ENCODE measurements around the gene GOLGA2. TPM values are rescaled to one million over a fixed set of nuclear protein-coding genes. Genes with fewer than 3 reads are reported as not detected.
A peak's percentile ranks its signal among the peaks of the same experiment; 100 is the strongest.
"Not testable (repeated sequence)": the region's sequence is repeated elsewhere in the genome, so short reads cannot be mapped to it uniquely, and the experiment has no call there.

The GOLGA2 gene
- polyA plus RNA-seq, 1 donor: 88.0 TPM

DNA sequence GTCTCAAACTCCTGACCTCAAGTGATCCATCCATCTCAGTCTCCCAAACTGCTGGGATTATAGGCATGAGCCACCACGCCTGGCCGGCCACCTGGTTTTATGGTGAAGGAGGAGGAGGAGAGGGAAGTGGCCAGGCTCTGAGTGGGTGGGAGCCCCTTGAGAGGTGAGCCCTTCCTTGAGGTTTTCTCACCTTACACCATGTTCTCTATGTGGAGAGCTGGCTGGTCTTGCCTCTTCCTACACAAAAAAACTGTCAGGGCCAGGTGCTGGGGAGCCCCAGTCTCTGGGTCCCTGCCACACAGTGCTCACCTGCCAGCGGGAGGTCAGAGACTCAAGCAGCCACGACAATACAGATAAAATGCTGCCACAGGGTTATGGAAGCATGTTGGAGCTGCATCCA, 18.3 kb upstream of the GOLGA2 start:
- no peaks in the 10 kb centered on the region for H3K27me3 ChIP-seq (ENCODE audit: control insufficient read depth, insufficient read depth, low read length)
- no peak overlapping the region for H3K27ac ChIP-seq (ENCODE audit: low read length)
- no CpG with 5 or more reads among the region's 4 CpGs for WGBS (ENCODE audit: insufficient coverage, low lambda C conversion rate)

DNA sequence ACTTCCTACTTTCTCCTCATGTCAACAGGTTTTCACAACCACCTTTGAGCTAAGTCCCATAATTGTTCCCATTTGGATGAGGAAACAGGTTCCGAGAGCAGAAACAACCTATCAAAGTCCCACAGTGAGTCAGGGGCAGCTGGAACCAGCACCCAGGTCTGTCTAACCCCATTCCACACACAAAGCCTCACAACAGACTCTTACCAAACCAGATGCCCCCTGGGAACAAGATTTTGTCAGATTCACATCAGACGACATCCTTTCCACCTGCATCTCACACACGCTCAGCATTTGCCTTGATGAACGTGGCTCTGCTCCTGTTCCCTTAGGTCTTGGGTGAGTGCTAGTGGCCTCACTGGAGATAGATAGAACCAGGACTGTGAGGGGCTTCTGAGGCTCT, 17.3 kb upstream of the GOLGA2 start:
- Histone ChIP-seq H3K36me3 (ENCODE audit: control insufficient read depth, insufficient read depth, low read length) (peaks cover 7% of the 10 kb centered on the region), H3K27ac (ENCODE audit: low read length) (no peak overlapping the region), H3K4me3 (ENCODE audit: low read length) (no peak overlapping the region), H3K27me3 (ENCODE audit: control insufficient read depth, insufficient read depth, low read length) (no peaks in the 10 kb centered on the region), H3K4me1 (ENCODE audit: control insufficient read depth, insufficient read depth, low read length) (peaks cover 25% of the 10 kb centered on the region), H3K9me3 (ENCODE audit: control insufficient read depth, low read depth, low read length) (peaks cover 2% of the 10 kb centered on the region)
- no peak for DNase-seq
- WGBS (ENCODE audit: insufficient coverage, low lambda C conversion rate): 60% methylated on average over 1 of the region's 4 CpGs

More for the DNA sequence above, 18.3 kb upstream of the GOLGA2 start:
- Histone ChIP-seq H3K4me1 (ENCODE audit: control insufficient read depth, insufficient read depth, low read length) (peaks cover 25% of the 10 kb centered on the region), H3K9me3 (ENCODE audit: control insufficient read depth, low read depth, low read length) (peaks cover 2% of the 10 kb centered on the region), H3K4me3 (ENCODE audit: low read length) (no peak overlapping the region), H3K36me3 (ENCODE audit: control insufficient read depth, insufficient read depth, low read length) (no peaks in the 10 kb centered on the region)
- DNase-seq: no peak

DNA sequence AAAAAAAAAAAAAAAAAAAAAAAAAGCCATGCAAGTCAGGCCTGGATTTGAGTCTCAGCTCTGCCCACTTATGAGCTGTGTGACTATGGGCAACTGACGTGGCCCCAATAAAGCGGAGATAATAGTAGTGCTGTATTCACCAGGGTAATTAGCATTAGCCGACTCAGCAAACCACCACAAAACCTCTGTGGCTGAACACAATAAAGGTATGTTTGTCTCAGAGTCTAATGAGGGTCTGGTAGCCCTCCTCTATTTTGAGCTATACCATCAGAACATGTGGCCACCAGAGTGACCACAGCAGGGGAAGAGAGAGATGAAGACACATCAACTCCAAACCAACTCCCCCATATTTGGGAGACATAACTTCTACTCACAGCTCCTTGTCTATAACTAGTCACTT, 16.2 kb upstream of the GOLGA2 start:
- peak in 1 of 2 donors; percentile 49 for DNase-seq
- Histone ChIP-seq H3K9me3 (ENCODE audit: control insufficient read depth, low read depth, low read length) (peaks cover 2% of the 10 kb centered on the region), H3K27ac (ENCODE audit: low read length) (no peak overlapping the region), H3K36me3 (ENCODE audit: control insufficient read depth, insufficient read depth, low read length) (peaks cover 12% of the 10 kb centered on the region), H3K4me1 (ENCODE audit: control insufficient read depth, insufficient read depth, low read length) (peaks cover 18% of the 10 kb centered on the region), H3K4me3 (ENCODE audit: low read length) (no peak overlapping the region), H3K27me3 (ENCODE audit: control insufficient read depth, insufficient read depth, low read length) (no peaks in the 10 kb centered on the region)
- no CpG with 5 or more reads among the region's 3 CpGs for WGBS (ENCODE audit: insufficient coverage, low lambda C conversion rate)

DNA sequence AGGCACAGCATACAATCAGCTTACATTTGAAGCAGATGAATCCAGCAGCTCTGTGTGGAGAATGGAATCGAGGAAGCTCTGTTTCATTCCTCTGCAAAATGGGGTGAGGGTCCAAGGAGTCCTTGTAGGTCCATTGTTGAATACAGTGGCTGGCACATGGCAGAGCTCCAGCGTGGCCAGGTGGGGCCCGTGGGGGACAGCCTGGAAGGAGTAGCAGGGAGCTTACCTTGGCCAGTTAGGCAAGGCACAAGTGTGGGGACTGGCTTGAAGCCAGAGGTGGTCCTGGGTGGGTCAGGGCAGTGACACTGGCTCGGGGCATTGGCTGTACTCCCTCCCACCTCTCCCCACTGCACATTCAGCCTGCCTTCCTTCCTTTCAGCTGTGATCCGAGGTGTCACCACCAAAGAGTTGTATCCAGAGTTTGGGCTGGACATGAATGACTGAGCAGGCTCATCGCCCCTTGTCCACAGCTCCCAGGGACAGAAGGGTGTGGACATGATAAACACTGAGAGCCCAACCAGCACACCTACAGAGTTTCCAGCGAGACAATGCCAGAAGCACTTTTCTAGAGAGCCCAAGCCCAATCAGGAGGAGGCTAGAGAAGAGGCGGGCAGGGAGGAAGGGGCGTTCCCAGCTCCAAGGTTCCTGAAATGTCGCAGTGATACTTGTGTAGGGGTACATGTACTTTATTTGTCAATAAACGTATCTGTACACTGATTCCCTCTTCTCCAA, 12.6 kb upstream of the GOLGA2 start:
- H3K27ac ChIP-seq (ENCODE audit: low read length): no peak overlapping the region
- H3K9me3 ChIP-seq (ENCODE audit: control insufficient read depth, low read depth, low read length): no peaks in the 10 kb centered on the region
- DNase-seq: no peak
- no peaks in the 10 kb centered on the region for H3K4me1 ChIP-seq (ENCODE audit: control insufficient read depth, insufficient read depth, low read length)
- WGBS (ENCODE audit: insufficient coverage, low lambda C conversion rate): 80% methylated on average over 1 of the region's 11 CpGs
- H3K36me3 ChIP-seq (ENCODE audit: control insufficient read depth, insufficient read depth, low read length): peaks cover 26% of the 10 kb centered on the region
- no peak overlapping the region for H3K4me3 ChIP-seq (ENCODE audit: low read length)
- no peaks in the 10 kb centered on the region for H3K27me3 ChIP-seq (ENCODE audit: control insufficient read depth, insufficient read depth, low read length)

DNA sequence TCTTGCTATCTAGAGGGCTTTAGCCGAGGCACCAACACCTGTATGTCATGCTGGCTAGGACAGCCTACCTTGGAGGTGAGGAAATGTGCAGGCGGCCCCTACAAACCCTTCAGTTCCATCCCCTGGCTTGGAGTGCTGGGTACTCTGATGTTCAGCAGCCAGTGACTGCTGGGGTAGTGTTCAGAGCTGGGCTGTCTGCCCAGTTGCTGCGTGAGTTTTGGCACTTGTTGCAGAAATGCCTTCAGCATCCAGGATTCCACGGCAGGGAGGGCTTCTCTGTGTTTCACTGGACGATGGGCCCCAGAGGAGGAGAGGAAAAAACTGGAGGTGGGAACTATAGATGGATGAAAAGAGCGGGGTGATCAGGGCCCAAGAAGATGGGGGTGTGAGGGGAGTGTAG, 10.6 kb upstream of the GOLGA2 start:
- 83% methylated on average over 1 of the region's 6 CpGs for WGBS (ENCODE audit: insufficient coverage, low lambda C conversion rate)
- Histone ChIP-seq H3K27ac (ENCODE audit: low read length) (no peak overlapping the region), H3K4me3 (ENCODE audit: low read length) (no peak overlapping the region), H3K36me3 (ENCODE audit: control insufficient read depth, insufficient read depth, low read length) (peaks cover 26% of the 10 kb centered on the region), H3K27me3 (ENCODE audit: control insufficient read depth, insufficient read depth, low read length) (no peaks in the 10 kb centered on the region), H3K4me1 (ENCODE audit: control insufficient read depth, insufficient read depth, low read length) (no peaks in the 10 kb centered on the region), H3K9me3 (ENCODE audit: control insufficient read depth, low read depth, low read length) (no peaks in the 10 kb centered on the region)
- DNase-seq: peak in 1 of 2 donors; percentile 26

DNA sequence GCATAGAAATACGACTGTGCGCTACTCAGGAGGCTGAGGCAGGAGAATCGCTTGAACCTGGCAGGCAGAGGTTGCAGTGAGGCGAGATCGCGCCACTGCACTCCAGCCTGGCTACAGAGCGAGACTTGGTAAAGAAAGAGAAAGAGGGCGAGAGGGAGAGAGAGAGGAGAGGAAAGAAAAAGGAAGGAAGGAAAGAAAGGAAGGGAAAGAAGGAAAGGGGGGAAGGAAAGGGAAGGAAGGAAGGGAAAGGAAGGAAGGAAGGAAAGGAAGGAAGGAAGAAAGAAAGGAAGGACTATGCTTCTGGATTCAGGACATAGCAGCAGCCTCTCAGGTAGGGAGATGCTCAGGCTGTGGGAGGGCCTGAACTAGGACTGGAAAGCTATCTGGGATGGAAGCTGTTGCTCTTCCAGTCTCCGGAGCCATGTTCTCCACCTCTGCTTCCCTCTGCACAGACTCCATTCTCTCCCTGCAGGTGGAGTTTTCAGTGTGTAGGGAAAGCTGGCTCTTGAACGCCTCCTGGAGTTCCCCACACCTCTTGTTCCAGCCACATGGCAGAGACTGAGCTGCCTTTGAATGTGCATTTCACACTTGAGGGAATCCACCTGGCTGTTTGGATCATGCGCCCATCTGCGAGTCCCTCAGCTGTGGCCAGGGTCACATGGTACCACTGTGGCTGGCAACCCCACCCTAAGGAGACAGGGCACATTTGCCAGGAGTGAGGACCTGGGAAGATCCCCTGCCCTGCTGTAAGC, 9.4 kb upstream of the GOLGA2 start:
- no peak for DNase-seq
- WGBS (ENCODE audit: insufficient coverage, low lambda C conversion rate): 99% methylated on average over 5 of the region's 12 CpGs
- Histone ChIP-seq H3K36me3 (ENCODE audit: control insufficient read depth, insufficient read depth, low read length) (peaks cover 26% of the 10 kb centered on the region), H3K4me3 (ENCODE audit: low read length) (no peak overlapping the region), H3K9me3 (ENCODE audit: control insufficient read depth, low read depth, low read length) (no peaks in the 10 kb centered on the region), H3K27ac (ENCODE audit: low read length) (no peak overlapping the region), H3K4me1 (ENCODE audit: control insufficient read depth, insufficient read depth, low read length) (no peaks in the 10 kb centered on the region), H3K27me3 (ENCODE audit: control insufficient read depth, insufficient read depth, low read length) (no peaks in the 10 kb centered on the region)

DNA sequence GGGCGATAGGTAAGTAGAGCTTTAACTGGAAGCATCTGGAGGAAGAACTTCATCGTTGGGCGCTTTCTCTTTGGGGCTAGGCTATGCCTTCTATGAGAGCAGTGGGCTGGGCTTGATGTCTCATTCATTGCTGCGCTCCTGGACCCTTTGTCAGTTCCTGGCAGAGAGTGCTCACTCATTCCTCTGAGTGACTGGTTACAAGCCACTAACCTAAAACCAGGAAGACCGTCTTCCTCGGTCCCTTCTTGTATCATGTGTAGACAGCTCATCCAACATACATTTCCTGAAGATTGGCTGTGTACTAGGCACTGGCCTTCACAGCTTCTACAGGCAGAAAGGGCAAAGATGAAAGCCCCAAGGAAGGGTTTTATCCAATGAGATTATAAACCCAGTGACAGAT, 6.7 kb upstream of the GOLGA2 start:
- H3K4me3 ChIP-seq (ENCODE audit: low read length): no peak overlapping the region
- no CpG with 5 or more reads among the region's 6 CpGs for WGBS (ENCODE audit: insufficient coverage, low lambda C conversion rate)
- DNase-seq: no peak

DNA sequence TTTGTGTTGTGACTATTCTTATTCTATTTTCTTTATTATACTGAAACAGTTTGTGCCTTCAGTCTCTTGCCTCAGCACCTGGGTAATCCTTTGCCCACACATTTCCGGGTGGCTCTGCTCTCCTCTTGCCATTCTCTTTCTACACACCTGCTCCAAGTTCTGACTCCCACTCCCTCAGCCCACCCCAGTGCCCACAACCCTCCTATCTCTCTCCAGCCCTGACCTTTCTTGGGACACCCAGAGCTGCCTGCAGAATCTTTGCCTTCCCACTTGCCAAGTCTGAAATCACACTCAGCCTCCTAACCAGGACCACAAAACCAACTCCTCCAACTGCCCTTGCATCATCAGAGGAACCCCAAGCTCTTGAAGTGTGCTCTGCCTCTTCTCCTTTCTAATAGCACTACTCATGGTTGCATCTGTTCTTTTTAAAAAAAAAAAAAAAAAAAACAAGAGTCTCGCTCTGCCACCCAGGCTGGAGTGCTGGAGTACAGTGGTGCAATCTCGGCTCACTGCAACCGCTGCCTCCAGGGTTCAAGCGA, 4.3 kb upstream of the GOLGA2 start:
- Histone ChIP-seq H3K27ac (ENCODE audit: low read length) (no peak overlapping the region), H3K9me3 (ENCODE audit: control insufficient read depth, low read depth, low read length) (no peaks in the 10 kb centered on the region), H3K27me3 (ENCODE audit: control insufficient read depth, insufficient read depth, low read length) (no peaks in the 10 kb centered on the region), H3K36me3 (ENCODE audit: control insufficient read depth, insufficient read depth, low read length) (no peaks in the 10 kb centered on the region), H3K4me3 (ENCODE audit: low read length) (no peak overlapping the region), H3K4me1 (ENCODE audit: control insufficient read depth, insufficient read depth, low read length) (peaks cover 5% of the 10 kb centered on the region)
- DNase-seq: no peak
- no CpG with 5 or more reads among the region's 5 CpGs for WGBS (ENCODE audit: insufficient coverage, low lambda C conversion rate)

More for the DNA sequence above, 6.7 kb upstream of the GOLGA2 start:
- Histone ChIP-seq H3K4me1 (ENCODE audit: control insufficient read depth, insufficient read depth, low read length) (no peaks in the 10 kb centered on the region), H3K27me3 (ENCODE audit: control insufficient read depth, insufficient read depth, low read length) (no peaks in the 10 kb centered on the region), H3K27ac (ENCODE audit: low read length) (no peak overlapping the region), H3K36me3 (ENCODE audit: control insufficient read depth, insufficient read depth, low read length) (peaks cover 15% of the 10 kb centered on the region), H3K9me3 (ENCODE audit: control insufficient read depth, low read depth, low read length) (no peaks in the 10 kb centered on the region)

DNA sequence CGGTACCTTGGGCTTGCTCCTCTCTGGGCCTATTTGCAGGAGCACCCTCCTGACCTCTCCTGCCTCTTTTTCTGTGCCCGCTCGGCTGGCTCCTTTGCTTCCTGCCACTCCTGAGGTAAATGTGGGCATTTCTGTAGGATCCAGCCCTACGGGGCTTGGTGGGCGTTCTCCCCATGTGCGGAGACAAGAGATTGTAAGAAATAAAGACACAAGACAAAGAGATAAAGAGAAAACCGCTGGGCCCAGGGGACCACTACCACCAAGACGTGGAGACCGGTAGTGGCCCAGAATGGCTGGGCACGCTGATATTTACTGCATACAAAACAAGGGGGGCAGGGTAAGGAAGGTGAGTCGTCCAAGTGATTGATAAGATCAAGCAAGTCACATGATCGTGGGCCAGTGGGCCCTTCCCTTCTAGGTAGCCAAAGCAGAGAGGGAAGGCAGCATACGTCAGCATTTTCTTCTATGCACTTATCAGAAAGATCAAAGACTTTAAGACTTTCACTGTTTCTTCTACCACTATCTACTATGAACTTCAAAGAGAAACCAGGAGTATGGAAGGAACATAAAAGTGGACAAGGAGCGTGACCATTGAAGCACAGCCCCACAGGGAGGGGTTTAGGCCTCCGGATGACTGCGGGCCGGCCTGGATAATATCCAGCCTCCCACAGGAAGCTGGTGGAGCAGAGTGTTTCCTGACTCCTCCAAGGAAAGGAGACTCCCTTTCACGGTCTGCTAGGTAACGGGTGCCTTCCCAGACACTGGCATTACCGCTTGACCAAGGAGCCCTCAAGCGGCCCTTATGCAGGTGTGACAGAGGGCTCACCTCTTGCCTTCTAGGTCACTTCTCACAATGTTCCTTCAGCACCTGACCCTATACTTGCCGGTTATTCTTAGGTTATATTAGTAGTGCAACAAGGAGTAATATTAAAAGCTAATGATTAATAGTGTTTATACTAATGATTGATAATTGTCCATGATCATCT, 3.6 kb upstream of the GOLGA2 start:
- WGBS (ENCODE audit: insufficient coverage, low lambda C conversion rate): 88% methylated on average over 3 of the region's 22 CpGs
- not testable (repeated sequence) for H3K36me3 ChIP-seq (ENCODE audit: control insufficient read depth, insufficient read depth, low read length); H3K4me1 ChIP-seq (ENCODE audit: control insufficient read depth, insufficient read depth, low read length); DNase-seq; H3K27ac ChIP-seq (ENCODE audit: low read length); H3K4me3 ChIP-seq (ENCODE audit: low read length); H3K9me3 ChIP-seq (ENCODE audit: control insufficient read depth, low read depth, low read length); H3K27me3 ChIP-seq (ENCODE audit: control insufficient read depth, insufficient read depth, low read length)

Data from large intestine (tissue), 3 donors.